ENCODE data around the gene TARS3. TPM values are rescaled to one million over a fixed set of nuclear protein-coding genes. Genes with fewer than 3 reads are reported as not detected.
"Not testable (repeated sequence)": the region's sequence is repeated elsewhere in the genome, so short reads cannot be mapped to it uniquely, and the experiment has no call there.

The TARS3 gene
- total RNA-seq, 1 donor from 2014 or later: 21.2 TPM

GRCh38 chr15:101765772-101766456, 41.6 kb upstream of the TARS3 start:
- TF ChIP-seq EZH2 (IDR thresholded peaks at IDR 0.05) (no peak), EZH2phosphoT487 (IDR thresholded peaks at IDR 0.05) (no peak), CTCF (IDR thresholded peaks at IDR 0.05) (no peak)
- no peak for DNase-seq (ENCODE audit: low spot score)
- no peaks in the 10 kb centered on the region for H3K9me3 Mint-ChIP-seq
- H3K27me3 Mint-ChIP-seq (ENCODE audit: insufficient read depth, low read depth): peaks cover 2% of the 10 kb centered on the region
- Histone ChIP-seq H3F3A (ENCODE audit: low read depth) (no peaks in the 10 kb centered on the region), H3K9me3 (ENCODE audit: low read depth) (no peaks in the 10 kb centered on the region), H3K4me3 (no peak overlapping the region), H3K4me2 (no peak overlapping the region), H2AFZ (replicated peaks) (no peak overlapping the region), H4K20me1 (ENCODE audit: low read depth) (no peaks in the 10 kb centered on the region), H3K79me2 (ENCODE audit: low read depth) (no peaks in the 10 kb centered on the region), H3K27ac (no peak overlapping the region), H3K9ac (no peak overlapping the region), H3K27me3 (no peaks in the 10 kb centered on the region), H3K4me1 (no peaks in the 10 kb centered on the region), H3K36me3 (no peaks in the 10 kb centered on the region)
- no peaks in the 10 kb centered on the region for H3K36me3 Mint-ChIP-seq
- H3K27ac Mint-ChIP-seq: no peak overlapping the region
- H3K4me1 Mint-ChIP-seq: no peaks in the 10 kb centered on the region
- no peak overlapping the region for H3K4me3 Mint-ChIP-seq

DNA sequence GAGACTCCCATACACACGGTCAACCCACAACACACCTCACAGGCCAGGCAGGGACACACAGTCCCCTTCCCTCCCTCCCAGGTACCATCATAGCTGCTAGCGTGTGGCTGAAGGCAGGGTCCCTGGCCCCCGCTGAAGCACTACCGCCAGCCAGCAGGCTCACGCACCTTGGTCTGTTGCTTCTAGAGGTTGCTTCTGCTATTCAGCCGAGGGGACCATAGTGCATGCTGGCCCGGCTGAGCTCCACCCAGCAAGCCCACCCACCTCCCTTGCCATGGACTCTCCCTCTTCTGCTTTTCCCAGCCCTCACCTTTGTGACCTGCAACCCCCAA, 41.0 kb upstream of the TARS3 start:
- not testable (repeated sequence) for H3K27me3 Mint-ChIP-seq (ENCODE audit: insufficient read depth, low read depth); H3K27ac Mint-ChIP-seq

GRCh38 chr15:101764669-101765339, 40.5 kb upstream of the TARS3 start:
- not testable (repeated sequence) for H3K27me3 Mint-ChIP-seq (ENCODE audit: insufficient read depth, low read depth); H3K36me3 Mint-ChIP-seq; H2AFZ ChIP-seq (replicated peaks); H3K9me3 ChIP-seq (ENCODE audit: low read depth); H3K4me3 ChIP-seq; H3K4me1 ChIP-seq; H3K9me3 Mint-ChIP-seq; H3K4me2 ChIP-seq; H3K27ac ChIP-seq; H3K27ac Mint-ChIP-seq; H3K9ac ChIP-seq; H4K20me1 ChIP-seq (ENCODE audit: low read depth); H3K79me2 ChIP-seq (ENCODE audit: low read depth); H3K36me3 ChIP-seq; H3K27me3 ChIP-seq; H3F3A ChIP-seq (ENCODE audit: low read depth); DNase-seq (ENCODE audit: low spot score); H3K4me3 Mint-ChIP-seq; H3K4me1 Mint-ChIP-seq

More for the DNA sequence above, 41.0 kb upstream of the TARS3 start:
- not testable (repeated sequence) for H3K4me3 Mint-ChIP-seq; H3K4me1 Mint-ChIP-seq; H3K4me3 ChIP-seq; H3K36me3 ChIP-seq; DNase-seq (ENCODE audit: low spot score); H2AFZ ChIP-seq (replicated peaks); H3F3A ChIP-seq (ENCODE audit: low read depth); H3K4me1 ChIP-seq; H3K9me3 ChIP-seq (ENCODE audit: low read depth); H3K27me3 ChIP-seq; H3K36me3 Mint-ChIP-seq; H3K79me2 ChIP-seq (ENCODE audit: low read depth); H3K27ac ChIP-seq; H3K9ac ChIP-seq; H3K4me2 ChIP-seq; H3K9me3 Mint-ChIP-seq; H4K20me1 ChIP-seq (ENCODE audit: low read depth)

DNA sequence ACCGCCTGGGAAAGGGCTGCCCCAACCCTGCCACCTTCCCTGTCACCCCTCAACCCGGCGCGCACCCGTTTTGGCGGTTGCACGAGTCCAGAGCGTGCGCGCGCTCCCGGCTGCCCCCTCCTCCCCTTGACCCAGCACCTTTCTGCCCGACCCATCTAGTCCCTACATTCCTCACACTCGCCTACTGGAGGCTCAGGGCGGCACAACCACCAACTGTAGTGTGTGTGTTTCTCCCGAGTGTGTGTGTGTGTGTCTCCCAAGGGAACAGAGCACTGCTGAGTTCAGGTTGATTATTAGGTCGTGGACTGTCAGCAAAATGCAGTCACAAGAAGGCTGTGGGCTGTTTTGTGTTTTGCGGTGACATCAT, 22.4 kb upstream of the TARS3 start:
- H3K27ac ChIP-seq; H3F3A ChIP-seq (ENCODE audit: low read depth); H3K4me3 ChIP-seq; H3K4me3 Mint-ChIP-seq; H3K9me3 ChIP-seq (ENCODE audit: low read depth); H3K79me2 ChIP-seq (ENCODE audit: low read depth); H3K4me2 ChIP-seq; H3K36me3 Mint-ChIP-seq; H4K20me1 ChIP-seq (ENCODE audit: low read depth); H3K9ac ChIP-seq; DNase-seq (ENCODE audit: low spot score); H3K4me1 Mint-ChIP-seq; H3K27me3 Mint-ChIP-seq (ENCODE audit: insufficient read depth, low read depth); H3K36me3 ChIP-seq; H3K27ac Mint-ChIP-seq; H2AFZ ChIP-seq (replicated peaks); H3K4me1 ChIP-seq; H3K9me3 Mint-ChIP-seq; H3K27me3 ChIP-seq: not testable (repeated sequence)

DNA sequence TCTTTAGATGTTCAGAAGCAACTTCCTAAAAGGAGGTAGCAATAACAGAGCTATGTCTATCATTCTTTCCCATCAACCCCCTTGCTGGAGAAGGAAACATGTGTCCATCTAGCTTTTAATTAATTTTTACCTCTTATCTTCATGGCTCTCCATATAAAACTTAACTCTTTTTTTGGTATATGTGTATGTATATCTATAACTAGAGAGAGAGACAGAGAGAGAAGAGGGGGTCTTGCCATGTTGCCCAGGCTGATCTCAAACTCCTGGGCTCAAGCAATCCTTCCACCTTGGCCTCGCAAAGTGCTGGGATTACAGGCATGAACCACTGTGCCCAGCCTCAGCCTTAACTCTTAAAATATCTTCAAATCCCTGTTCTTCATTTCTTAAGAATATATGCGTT, 10.6 kb upstream of the TARS3 start:
- not testable (repeated sequence) for H3K27me3 Mint-ChIP-seq (ENCODE audit: insufficient read depth, low read depth)

More for the DNA sequence above, 10.6 kb upstream of the TARS3 start:
- DNase-seq (ENCODE audit: low spot score); H3K36me3 ChIP-seq; H3K4me3 ChIP-seq; H3K27me3 ChIP-seq; H3F3A ChIP-seq (ENCODE audit: low read depth); H3K9ac ChIP-seq; H3K27ac Mint-ChIP-seq; H3K4me1 Mint-ChIP-seq; H3K27ac ChIP-seq; H3K4me1 ChIP-seq; H3K36me3 Mint-ChIP-seq; H3K4me3 Mint-ChIP-seq; H3K79me2 ChIP-seq (ENCODE audit: low read depth); H2AFZ ChIP-seq (replicated peaks); H4K20me1 ChIP-seq (ENCODE audit: low read depth); H3K9me3 ChIP-seq (ENCODE audit: low read depth); H3K9me3 Mint-ChIP-seq; H3K4me2 ChIP-seq: not testable (repeated sequence)
